GM10266 (cell line): ENCODE results near the gene LIX1.

Source experiments
- DNase-seq: peaks from one replicate; pipeline ENCODE4 v3.0.0; 2012; ENCODE audit errors: extremely low spot score
- CTCF ChIP-seq: IDR thresholded peaks from 2 replicates; pipeline ENCODE4 v1.5.1; 2012; ENCODE audit warnings: mild to moderate bottlenecking, low read depth; ENCODE audit not compliant: control insufficient read depth, insufficient read depth; ENCODE audit errors: missing control alignments

LIX1 gene

GRCh38 chr5:97102010-97102470 is 40.4 kb downstream of the LIX1 start:
- TF ChIP-seq CTCF: no peak
- DNase-seq: no peak

DNA sequence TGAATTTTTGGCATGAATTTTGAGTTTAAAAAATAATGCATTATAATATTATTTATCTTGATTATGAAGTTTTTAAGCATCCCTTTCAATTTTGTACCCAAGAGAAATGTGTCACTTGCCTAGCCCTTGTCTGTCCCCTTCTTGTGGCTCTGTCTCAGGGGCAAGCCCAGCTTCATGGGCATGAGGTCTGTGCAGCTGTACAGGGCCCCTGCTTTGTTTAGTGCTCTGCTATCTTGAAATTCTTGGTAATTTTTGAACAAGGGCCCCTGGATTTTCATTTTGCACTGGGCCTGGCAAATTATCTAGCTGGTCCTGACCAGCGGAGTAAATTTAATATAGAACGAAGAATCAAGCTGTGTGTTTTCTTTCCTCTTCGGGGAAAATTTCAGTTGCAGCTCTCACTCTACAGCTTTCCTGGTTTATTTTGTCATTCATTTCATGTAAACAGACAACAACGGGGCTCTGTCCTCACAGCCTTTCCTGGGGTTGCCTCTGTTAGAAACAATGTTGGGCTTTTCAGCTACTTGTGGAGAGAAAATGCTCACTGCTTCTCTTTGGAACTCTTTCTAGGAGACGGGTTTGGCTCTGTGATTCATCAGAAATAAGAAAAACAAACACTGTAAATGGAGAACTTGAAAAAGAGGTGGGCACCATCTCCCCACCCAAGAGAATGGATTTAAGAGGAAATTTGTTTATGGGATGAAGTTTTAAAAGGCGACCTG is 41.1 kb downstream of the LIX1 start:
- TF ChIP-seq CTCF: no peak
- DNase-seq: no peak

- no peak for DNase-seq
- TF ChIP-seq CTCF: no peak
Measured at GRCh38 chr5:97100476-97100875, 41.9 kb downstream of the LIX1 start.

- no peak for DNase-seq
- TF ChIP-seq CTCF: no peak
Measured at GRCh38 chr5:97098922-97099321, 43.5 kb downstream of the LIX1 start.

DNA sequence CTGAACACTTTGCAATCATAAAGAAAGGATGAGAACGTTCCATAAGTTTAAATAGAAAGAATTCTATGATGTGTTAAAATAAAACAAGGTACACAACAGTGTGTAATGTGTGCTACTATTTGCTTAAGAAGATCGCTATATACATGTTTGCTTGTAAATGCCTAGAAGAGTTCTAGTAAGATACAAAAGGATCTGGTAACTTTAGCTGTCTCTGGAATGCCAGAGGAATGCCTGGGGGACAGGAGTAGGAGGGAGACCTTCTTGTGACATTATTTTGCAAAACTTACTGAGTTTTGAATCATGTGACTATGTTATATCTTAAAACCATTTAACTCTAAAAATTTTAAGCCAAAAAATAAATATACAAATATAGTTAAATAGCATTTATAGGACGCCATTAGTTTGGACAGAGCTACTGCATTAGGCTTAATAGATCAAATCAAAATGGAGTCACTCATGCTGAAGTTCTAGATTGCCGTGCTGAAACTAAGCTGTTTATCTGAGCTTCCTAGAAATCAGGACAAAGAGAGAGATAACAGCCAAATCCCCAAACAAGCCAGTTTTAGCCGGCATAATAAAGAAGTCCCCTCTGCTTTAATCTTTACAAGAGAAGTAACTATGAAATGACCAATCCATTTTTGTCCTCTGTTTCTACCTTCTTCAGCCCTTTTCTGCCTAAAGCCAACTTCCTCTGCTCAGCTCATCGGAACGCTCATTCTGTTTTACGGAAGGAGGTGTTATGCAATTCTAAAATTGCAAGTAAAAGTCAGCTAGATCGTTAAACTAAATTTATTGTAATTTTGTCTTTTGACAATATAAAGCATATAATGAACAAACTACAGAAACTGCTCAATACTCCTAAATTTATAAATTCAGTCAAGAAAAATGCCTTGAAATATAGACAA is 44.8 kb downstream of the LIX1 start:
- no peak for DNase-seq
- TF ChIP-seq CTCF: no peak

DNA sequence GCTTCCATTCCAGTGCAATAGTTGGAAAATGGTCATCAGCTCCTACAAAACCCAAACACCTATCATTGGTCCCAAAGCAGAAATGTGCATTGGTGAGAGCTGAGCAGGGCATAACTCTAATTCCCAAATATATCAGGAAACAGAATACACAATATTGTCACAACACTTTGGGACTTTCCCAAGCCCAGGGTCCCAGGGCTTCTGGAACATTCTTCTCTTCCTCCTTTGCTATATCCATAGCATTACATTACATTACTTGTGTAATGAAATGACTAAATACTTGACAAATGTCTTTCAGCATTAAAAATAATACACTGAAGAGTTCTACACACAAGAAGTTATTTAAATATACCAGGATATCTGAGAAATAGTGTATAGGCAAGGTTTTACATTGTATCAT is 45.6 kb downstream of the LIX1 start:
- no peak for DNase-seq
- no peak for TF ChIP-seq CTCF

DNA sequence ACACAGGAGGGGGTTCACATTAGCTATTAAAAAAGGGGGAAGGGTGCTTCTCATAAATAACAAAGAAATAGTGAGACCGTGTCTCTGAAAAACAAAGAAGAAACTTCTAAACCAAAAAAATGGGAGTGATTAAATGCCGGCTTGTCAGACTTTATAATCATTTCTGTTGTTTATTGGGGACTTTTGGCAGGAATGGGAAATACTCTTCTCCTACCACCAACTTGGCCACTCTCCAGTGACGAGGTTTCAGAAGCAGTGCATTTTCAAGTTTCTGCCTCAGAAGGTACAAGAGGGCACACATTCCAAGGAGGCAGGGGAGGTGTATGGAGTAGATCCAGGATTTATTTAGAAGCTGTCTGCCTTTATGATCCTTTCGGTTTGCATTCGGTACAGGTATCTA is 46.2 kb downstream of the LIX1 start:
- no peak for TF ChIP-seq CTCF
- DNase-seq: no peak
